H54 (cell line): Measurements from ENCODE around the gene ADCY5.

Experiments
- DNase-seq: peaks from one replicate; pipeline ENCODE4 v3.0.0; 2011; ENCODE audit warnings: low spot score, mixed read lengths; ENCODE audit not compliant: insufficient read length
- FAIRE-seq: peaks from 3 replicates; lab custom pipeline; 2011; peaks lifted over from hg19 to GRCh38; lab: Jason Lieb, UNC
- POLR2A ChIP-seq: IDR thresholded peaks from 2 replicates; pipeline ENCODE4 v1.6.1; 2011; ENCODE audit warnings: low read depth, mild to moderate bottlenecking, low read length

ADCY5 gene

GRCh38 chr3:123318374-123318773, 130.5 kb downstream of the ADCY5 start:
- FAIRE-seq (no peak), DNase-seq (no peak)
- TF ChIP-seq POLR2A: no peak

GRCh38 chr3:123317716-123318115, 131.2 kb downstream of the ADCY5 start:
- no peak for DNase-seq
- FAIRE-seq: no peak
- TF ChIP-seq POLR2A: no peak

- no peak for TF ChIP-seq POLR2A
- FAIRE-seq (no peak), DNase-seq (no peak)
Measured at GRCh38 chr3:123315271-123315595, 133.7 kb downstream of the ADCY5 start.

- DNase-seq (no peak), FAIRE-seq (no peak)
- TF ChIP-seq POLR2A: no peak
Measured at GRCh38 chr3:123314359-123315270, 134.3 kb downstream of the ADCY5 start.

GRCh38 chr3:123313889-123314288, 135.0 kb downstream of the ADCY5 start:
- TF ChIP-seq POLR2A: no peak
- FAIRE-seq: no peak
- DNase-seq: no peak

GRCh38 chr3:123312331-123313265, 136.3 kb downstream of the ADCY5 start:
- DNase-seq (no peak), FAIRE-seq (no peak)
- no peak for TF ChIP-seq POLR2A

GRCh38 chr3:123311201-123311600, 137.7 kb downstream of the ADCY5 start:
- FAIRE-seq (no peak), DNase-seq (no peak)
- TF ChIP-seq POLR2A: no peak

- no peak for DNase-seq
- FAIRE-seq: no peak
- no peak for TF ChIP-seq POLR2A
Measured at GRCh38 chr3:123310741-123311140, 138.1 kb downstream of the ADCY5 start.

GRCh38 chr3:123310186-123310585, 138.7 kb downstream of the ADCY5 start:
- no peak for FAIRE-seq
- DNase-seq: no peak
- no peak for TF ChIP-seq POLR2A

- TF ChIP-seq POLR2A: no peak
- no peak for FAIRE-seq
- DNase-seq: no peak
Measured at GRCh38 chr3:123307064-123307463, 141.8 kb downstream of the ADCY5 start.

GRCh38 chr3:123305192-123305591, 143.7 kb downstream of the ADCY5 start:
- DNase-seq: no peak
- TF ChIP-seq POLR2A: no peak
- no peak for FAIRE-seq

GRCh38 chr3:123303976-123304560, 144.8 kb downstream of the ADCY5 start:
- no peak for TF ChIP-seq POLR2A
- DNase-seq (no peak), FAIRE-seq (no peak)

GRCh38 chr3:123302961-123303360, 145.9 kb downstream of the ADCY5 start:
- DNase-seq (no peak), FAIRE-seq (no peak)
- TF ChIP-seq POLR2A: no peak
